NCI-H1092 (cell line): ENCODE data around the gene SELENOO.
A peak's percentile ranks its signal among the peaks of the same experiment; 100 is the strongest.
"Not testable (repeated sequence)": the region's sequence is repeated elsewhere in the genome, so short reads cannot be mapped to it uniquely, and the experiment has no call there.

Experiments used
- DNase-seq: peaks from one replicate; lab custom pipeline; 2025; lab: John Stamatoyannopoulos, UW

The SELENOO gene, protein sequence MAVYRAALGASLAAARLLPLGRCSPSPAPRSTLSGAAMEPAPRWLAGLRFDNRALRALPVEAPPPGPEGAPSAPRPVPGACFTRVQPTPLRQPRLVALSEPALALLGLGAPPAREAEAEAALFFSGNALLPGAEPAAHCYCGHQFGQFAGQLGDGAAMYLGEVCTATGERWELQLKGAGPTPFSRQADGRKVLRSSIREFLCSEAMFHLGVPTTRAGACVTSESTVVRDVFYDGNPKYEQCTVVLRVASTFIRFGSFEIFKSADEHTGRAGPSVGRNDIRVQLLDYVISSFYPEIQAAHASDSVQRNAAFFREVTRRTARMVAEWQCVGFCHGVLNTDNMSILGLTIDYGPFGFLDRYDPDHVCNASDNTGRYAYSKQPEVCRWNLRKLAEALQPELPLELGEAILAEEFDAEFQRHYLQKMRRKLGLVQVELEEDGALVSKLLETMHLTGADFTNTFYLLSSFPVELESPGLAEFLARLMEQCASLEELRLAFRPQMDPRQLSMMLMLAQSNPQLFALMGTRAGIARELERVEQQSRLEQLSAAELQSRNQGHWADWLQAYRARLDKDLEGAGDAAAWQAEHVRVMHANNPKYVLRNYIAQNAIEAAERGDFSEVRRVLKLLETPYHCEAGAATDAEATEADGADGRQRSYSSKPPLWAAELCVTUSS

DNA sequence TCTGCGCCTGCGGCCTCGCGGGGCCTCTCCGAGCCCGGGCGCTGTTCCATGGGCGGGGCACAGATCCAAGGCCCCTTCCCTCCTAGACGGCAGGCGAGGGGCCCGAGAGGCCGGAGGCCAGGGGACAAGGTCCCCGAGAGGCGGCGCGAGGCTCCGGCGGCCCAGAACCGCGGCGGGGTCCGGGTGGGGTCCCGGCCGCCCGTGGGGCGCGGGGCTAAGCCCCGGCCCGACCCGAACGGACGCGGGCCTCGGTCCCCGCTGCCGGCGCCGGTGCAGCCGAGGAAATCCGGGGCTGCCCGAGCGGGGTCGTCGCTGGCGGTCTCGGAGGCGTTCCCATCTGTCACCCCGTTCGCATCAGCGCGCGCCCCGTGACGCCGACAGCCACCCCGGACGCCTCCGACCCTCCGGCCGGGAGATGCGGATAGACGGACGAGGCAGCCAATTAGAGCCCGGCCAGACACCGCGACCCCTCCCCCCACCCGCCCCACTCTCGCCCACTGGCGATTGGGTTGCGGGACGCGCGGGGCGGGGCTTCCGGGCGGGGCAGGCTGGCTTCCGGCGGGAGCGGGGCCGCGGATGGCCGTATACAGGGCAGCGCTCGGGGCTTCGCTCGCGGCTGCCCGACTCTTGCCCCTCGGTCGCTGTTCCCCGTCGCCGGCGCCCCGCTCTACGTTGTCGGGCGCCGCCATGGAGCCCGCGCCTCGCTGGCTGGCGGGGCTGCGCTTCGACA lies at the start of gene SELENOO:
SELENOO (plus strand) TSS at position 551 of the 730 bp plus-strand sequence; CDS start at position 577, 26 bp downstream.
- peak; percentile 57 for DNase-seq

DNA sequence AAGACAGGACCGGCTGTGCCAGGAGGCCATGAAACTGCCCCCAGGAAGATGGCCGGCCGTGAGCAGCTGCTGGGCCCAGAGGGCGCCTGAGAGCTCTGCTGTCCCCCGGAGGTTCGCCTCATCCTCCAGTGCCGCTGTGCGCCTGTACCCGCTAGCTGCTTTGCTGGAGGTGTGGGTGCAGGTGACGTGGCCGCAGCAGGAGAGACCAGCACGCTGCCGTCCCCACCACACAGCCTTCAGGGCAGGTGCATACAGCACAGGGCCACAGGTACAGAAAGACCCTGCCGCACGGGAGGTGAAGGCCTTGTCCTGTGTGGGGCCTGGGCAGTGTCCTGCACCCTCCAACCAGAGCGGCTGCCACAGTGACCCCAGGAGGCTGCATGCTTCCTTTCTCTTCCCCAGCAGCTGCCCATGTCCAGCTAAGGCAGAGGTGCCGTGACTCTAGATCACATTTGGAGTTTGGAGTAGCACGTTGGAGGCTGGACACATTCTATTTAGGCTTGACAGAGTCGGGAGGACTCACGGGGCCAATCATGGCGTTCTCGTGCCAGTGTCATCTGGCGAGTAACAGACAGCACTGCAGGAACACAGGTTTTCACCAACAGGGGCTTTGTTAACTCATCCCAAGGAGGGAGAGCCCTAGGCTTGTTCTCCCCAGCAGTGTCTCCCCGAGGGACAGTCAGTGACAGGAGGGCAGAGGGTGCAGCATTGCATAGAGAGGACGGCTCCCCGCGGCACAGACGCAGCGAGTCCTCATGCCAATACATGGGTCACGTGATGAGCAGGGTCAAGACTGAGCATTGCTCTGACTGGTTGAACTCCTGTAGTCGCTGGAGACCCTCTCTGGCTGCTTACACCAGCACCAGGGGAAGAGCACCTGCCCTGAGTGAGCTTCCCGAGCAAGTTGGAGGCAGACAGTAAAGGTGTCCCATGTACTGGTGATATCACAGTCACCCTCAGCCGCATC lies 49.0 kb upstream of the SELENOO start:
- DNase-seq: no peak

DNA sequence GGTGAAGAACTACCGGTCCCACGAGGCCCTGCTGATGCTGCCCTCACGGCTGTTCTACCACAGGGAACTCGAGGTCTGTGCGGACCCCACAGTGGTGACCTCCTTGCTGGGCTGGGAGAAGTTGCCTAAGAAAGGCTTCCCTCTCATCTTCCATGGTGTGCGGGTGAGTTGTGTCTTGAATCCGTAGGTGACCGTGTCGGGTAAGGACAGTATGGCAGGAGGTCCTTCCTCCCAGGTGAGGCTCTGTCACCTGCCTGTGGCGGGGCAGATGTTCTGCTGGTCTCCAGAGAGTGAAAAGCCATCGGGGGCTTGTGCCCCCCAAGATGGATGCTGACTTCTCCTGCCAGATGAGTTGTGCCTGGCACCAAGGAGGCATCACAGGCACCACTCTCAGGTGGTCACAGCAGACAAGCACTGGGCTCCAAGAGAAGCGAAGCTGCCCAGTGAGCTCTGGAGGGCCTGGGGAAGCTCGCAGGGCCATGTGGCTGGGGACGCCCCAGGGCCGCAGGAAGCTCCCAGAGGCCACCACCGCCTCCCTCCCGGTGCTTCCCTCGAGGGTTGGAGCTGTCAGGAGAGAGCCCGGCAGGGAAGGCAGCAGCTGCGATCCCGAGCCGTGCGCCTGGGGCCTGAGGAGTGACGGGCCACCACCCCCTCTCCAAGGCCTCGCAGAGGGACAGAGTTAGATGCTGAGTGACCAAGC lies 47.6 kb upstream of the SELENOO start:
- DNase-seq: no peak

GRCh38 chr22:50153756-50154140 lies 47.1 kb upstream of the SELENOO start:
- DNase-seq: no peak

- DNase-seq: no peak
These were observed 43.0 kb upstream of the SELENOO start for GRCh38 chr22:50157709-50158375.

- DNase-seq: no peak
These were observed 39.9 kb upstream of the SELENOO start for GRCh38 chr22:50160947-50161346.

GRCh38 chr22:50161508-50162390 lies 39.1 kb upstream of the SELENOO start:
- no peak for DNase-seq

- DNase-seq: no peak
These were observed 38.3 kb upstream of the SELENOO start for GRCh38 chr22:50162391-50162956.

GRCh38 chr22:50165436-50166123 lies 35.2 kb upstream of the SELENOO start:
- no peak for DNase-seq

DNA sequence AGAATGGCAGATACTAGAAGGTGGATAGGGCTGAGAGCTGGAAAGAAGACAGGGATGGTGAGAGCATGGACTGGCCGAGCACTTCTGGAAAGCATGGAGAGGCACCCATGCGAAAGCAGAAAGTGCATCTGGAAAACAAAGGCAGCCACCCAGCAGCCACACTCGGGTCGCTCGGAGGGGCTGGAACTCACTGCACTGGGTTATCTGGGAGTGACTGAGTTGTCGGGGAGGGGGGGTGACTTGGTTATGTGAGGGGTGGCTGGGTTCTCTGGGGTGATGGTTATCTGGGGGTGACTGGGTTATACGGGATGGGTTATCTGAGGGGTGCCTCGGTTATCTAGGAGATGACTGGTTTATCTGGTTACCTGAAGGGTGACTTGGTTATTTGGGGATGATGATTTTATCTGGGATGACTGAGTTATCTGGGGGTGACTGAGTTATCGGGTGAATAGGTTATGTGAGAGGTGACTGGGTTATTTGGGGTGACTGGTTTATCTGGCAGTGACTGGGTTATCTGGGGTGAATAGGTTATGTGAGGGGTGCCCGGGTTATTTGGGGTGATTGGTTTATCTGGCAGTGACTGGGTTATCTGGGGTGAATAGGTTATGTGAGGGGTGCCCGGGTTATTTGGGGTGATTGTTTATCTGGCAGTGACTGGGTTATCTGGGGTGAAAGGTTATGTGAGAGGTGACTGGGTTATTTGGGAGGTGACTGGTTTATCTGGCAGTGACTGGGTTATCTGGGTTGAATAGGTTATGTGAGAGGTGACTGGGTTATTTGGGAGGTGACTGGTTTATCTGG lies 32.9 kb upstream of the SELENOO start:
- DNase-seq: no peak

DNA sequence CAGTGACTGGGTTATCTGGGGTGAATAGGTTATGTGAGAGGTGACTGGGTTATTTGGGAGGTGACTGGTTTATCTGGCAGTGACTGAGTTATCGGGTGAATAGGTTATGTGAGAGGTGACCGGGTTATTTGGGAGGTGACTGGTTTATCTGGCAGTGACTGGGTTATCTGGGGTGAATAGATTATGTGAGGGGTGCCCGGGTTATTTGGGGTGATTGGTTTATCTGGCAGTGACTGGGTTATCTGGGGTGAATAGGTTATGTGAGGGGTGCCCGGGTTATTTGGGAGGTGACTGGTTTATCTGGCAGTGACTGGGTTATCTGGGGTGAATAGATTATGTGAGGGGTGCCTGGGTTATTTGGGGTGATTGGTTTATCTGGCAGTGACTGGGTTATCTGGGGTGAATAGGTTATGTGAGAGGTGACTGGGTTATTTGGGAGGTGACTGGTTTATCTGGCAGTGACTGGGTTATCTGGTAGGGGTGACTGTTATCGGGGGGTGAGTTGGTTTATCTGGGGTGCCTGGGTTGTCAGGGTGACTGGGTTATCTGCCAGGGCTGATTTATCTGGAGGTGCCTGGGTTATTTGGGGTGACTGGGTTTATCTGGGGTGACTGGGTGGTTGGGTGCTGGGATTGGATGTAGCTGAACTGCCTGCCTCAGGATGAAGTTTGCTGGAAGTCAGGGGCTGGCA lies 32.2 kb upstream of the SELENOO start:
- DNase-seq: not testable (repeated sequence)

- no peak for DNase-seq
These were observed 31.5 kb upstream of the SELENOO start for GRCh38 chr22:50169181-50169759.

DNA sequence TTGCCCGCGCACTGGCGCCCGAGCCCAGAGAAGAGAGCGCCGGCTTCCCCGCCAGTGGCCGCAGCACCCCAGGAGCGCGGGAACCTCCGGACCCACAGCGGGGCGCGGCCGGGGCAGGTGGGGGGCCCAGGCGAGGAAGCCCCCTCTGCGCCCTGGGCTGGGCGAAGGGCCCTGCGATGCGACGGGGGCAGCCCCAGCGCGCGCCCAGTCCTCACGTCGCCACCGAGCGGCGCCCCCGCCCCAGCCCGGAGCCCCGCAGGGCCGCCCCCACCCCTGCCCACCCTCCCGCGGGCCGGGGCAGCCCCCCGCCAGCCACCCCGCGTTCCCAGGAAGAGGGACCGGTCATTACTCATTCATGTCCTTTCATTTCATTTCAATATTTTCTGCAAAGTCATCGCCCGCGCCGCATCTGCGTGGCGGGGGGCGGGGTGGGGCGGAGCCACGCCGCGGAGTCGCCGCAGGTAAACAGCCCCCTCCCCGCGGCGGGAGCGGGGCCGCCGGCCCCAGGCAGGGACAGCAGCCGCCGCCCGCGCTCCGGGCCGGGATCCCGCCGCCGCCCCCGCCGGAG lies 31.0 kb upstream of the SELENOO start:
- DNase-seq: no peak

DNA sequence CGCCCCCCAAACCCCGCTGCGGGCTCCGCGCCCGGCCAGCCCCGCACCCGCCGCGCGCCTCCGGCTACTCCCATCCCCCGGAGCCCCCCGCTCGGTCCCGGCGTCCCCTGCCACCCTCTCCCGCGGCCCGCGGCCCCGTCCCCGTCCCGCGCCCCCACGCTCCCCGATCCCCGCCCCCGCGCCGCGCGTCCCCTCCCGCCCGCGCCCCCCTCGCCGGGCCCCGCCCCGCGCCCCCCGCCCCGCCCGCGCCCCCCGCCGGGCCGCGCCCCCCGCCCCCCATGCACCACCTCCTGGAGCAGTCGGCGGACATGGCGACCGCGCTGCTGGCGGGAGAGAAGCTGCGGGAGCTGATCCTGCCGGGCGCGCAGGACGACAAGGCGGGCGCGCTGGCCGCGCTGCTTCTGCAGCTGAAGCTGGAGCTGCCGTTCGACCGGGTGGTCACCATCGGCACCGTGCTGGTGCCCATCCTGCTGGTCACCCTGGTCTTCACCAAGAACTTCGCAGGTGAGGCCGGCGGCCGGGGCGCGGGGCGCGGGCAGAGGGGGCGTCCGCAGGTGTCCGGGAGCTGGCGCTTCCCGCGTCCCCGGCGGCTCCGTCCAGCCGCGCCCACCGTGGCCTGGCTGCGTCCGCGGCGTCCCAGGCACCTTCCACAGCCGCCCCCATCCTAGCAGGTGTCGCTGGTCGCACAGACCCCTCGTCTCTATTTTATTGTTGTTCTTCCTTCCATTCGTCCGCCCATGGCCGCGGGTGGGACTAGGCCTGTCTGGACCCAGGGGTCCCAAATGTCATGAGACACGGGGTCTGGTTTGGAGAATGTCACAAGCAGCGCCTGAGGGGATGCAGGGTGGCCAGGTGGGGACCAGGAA lies 30.1 kb upstream of the SELENOO start, which contains the start of gene PANX2:
PANX2 (plus strand) TSS at position 279 of the 866 bp plus-strand sequence; CDS start at position 279, 0 bp downstream.
- DNase-seq: no peak

DNA sequence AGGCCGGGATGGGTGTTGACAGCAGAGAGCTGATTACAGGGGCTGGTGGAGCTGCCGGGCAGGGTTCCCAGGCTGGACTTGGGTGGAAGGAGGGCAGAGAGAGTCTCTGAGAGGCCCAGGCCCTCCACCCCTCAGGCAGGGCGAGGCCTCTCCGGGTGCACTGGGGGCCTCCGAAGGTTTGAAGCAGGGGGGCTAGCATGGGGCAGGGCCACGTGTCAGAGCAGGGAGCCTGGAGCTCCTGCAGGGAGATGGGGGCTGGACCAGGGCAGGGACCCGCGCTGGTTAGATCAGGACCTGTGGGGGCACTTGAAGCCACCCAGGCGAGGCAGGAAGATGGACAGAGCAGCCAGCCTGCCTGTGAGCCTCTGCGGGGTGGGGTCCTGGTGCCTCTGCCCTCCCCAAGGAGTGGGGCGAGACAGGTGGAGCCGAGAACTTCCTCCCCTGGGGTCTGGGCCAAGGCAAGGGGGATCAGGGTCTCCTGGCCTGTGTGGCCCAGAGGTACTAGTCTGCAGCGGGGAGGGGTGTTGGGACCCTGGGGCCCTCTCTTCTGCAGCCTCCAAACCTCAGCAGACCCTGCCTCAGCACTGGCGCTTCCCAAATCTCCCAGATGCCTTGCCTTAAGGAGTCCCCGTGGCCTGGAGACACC lies 29.4 kb upstream of the SELENOO start:
- DNase-seq: no peak
